Fibroblast of upper back skin (primary cell): ENCODE data around the gene PLSCR4.
"Not testable (repeated sequence)": the region's sequence is repeated elsewhere in the genome, so short reads cannot be mapped to it uniquely, and the experiment has no call there.

Experiments
- DNase-seq: peaks from one replicate; pipeline ENCODE4 v3.0.0-alpha.2; 2013

The PLSCR4 gene

GRCh38 chr3:146246526-146246925, 4.4 kb downstream of the PLSCR4 start:
- no peak for DNase-seq

- no peak for DNase-seq
Observed at GRCh38 chr3:146243559-146243958, 7.3 kb downstream of the PLSCR4 start.

- DNase-seq, result no peak
Observed at GRCh38 chr3:146241523-146242240, 9.2 kb downstream of the PLSCR4 start.

- DNase-seq, result no peak
Observed at GRCh38 chr3:146233487-146233886, 17.4 kb downstream of the PLSCR4 start.

GRCh38 chr3:146227486-146227885, 23.4 kb downstream of the PLSCR4 start:
- no peak for DNase-seq

- DNase-seq, result no peak
Observed at GRCh38 chr3:146226881-146227280, 24.0 kb downstream of the PLSCR4 start.

- DNase-seq, result not testable (repeated sequence)
Observed at GRCh38 chr3:146225458-146225857, 25.4 kb downstream of the PLSCR4 start.

- no peak for DNase-seq
Observed at GRCh38 chr3:146223401-146224373, 27.2 kb downstream of the PLSCR4 start.

- no peak for DNase-seq
Observed at GRCh38 chr3:146222204-146223046, 28.5 kb downstream of the PLSCR4 start.

- DNase-seq, result no peak
Observed at GRCh38 chr3:146221276-146221675, 29.6 kb downstream of the PLSCR4 start.

GRCh38 chr3:146218880-146219866, 31.7 kb downstream of the PLSCR4 start:
- peak; percentile 29 for DNase-seq

GRCh38 chr3:146217324-146217723, 33.6 kb downstream of the PLSCR4 start:
- peak; percentile 27 for DNase-seq

GRCh38 chr3:146214493-146214892, 36.4 kb downstream of the PLSCR4 start:
- DNase-seq, result no peak

GRCh38 chr3:146209371-146209770, 41.5 kb downstream of the PLSCR4 start:
- no peak for DNase-seq

- DNase-seq, result no peak
Observed at GRCh38 chr3:146203776-146204175, 47.1 kb downstream of the PLSCR4 start.

- peak; percentile 46 for DNase-seq
Observed at GRCh38 chr3:146200461-146201220, 50.3 kb downstream of the PLSCR4 start.

- no peak for DNase-seq
Observed at GRCh38 chr3:146199762-146200161, 51.1 kb downstream of the PLSCR4 start.

- DNase-seq, result no peak
Observed at GRCh38 chr3:146196789-146197188, 54.1 kb downstream of the PLSCR4 start.

- no peak for DNase-seq
Observed at GRCh38 chr3:146195605-146196004, 55.3 kb downstream of the PLSCR4 start.

GRCh38 chr3:146195030-146195429, 55.9 kb downstream of the PLSCR4 start:
- no peak for DNase-seq

GRCh38 chr3:146191051-146191450, 59.9 kb downstream of the PLSCR4 start:
- no peak for DNase-seq
